ENCODE results near the gene GNAS-AS1.

Gene GNAS-AS1

DNA sequence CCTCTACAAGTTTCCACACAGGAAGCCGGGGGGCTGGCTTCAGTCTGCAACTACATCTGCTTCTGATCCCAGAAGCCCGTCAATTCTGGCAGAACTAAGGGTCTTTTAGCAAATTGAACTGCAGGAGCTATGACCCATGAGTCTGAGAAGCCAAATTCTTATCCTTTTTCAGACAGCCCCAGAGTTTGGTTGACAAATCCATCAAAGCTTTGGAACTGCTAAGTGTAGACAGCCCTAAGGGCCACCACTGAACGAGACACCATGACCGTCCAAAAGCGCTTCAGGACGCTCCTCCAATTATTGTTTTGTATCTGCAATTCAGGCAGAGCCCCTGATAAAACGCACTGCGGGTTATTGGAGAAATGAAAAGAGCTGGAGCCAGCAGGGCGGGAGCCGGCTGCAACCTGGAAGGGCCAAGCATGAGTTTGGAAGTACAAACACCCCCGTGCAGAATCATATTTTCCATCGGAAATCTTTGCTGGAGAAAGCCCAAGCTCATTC lies 67.1 kb downstream of the GNAS-AS1 start:
- DNase-seq (ENCODE audit: low read depth in 2 of 2): no peak

DNA sequence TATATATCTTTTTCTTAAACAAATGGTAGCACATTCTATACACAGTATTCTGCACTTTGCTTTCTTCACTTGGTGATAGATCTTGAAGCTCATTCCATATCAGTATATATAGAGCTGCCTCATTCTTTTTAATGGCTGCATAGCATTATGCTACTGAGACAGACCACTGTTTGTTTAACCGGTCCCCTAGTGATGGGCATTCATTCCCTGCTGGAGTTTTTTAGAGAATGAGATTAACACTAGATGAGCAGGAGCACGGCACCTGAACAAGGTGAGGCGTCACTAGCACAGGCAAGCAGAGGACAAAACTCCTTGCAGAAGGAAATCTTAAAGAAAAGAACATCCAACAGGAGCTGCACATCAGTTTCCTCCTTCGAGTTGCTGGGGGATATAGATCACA lies 69.6 kb downstream of the GNAS-AS1 start:
- no peak for DNase-seq (ENCODE audit: low read depth in 2 of 2)

DNA sequence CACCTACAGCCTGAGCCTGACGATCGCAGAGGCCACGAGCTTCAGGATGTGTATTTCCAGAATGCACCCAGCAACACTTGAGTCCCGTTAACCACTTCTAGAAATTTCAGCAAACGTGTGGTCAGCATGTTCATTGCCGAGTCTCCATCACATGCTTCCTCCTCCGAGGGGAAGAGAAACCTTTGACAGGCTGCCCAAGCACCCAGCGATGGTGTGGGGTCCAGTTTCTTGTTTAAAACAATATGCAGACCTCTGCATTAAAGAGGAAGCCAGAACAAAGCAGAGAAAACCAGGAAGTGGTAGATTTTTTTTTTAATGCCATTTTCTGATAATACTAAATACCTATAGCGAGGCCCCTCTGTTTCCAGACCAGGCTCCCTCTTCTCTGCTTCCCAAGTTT lies 71.9 kb downstream of the GNAS-AS1 start:
- DNase-seq (ENCODE audit: low read depth in 2 of 2): no peak

DNA sequence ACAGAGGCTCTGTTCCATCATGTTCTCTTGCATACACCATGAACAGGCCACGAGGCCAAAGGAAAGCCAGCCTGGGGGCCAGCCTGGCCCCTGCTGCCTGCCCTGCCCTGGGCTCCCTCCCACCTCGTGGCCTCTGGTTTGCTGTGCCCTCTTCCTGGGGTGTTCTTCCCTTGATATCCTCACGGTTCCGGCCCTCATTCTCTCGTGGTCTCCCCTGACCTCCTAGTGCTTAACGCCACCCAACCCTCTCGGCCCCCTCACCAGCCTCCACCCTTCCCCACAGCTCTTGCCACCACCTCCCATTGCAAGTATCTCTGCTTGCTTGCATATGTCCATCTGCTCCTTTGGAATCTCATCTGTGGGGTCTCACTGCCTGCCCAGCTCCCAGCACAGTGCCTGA lies 73.0 kb downstream of the GNAS-AS1 start:
- DNase-seq (ENCODE audit: low read depth in 2 of 2): no peak

DNA sequence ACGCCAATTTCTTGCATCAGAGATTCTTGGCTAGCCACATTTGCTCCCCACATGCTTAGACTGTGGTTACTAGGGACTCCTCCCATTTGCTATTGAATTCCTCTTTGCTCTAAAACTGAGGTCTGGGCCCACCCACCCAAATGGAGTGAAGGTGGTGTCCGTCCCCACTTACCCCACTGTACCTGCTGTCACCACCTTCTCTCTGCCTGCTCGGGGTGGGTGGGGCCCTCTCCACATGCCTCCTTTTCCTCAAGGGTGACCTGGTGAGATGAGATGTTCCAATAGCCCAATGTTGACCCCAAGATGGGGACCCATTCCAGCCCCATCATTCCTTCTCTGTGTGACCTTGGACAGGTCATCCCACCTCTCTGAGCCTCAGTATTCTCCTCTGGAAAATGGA lies 74.6 kb downstream of the GNAS-AS1 start:
- no peak for DNase-seq (ENCODE audit: low read depth in 2 of 2)

DNA sequence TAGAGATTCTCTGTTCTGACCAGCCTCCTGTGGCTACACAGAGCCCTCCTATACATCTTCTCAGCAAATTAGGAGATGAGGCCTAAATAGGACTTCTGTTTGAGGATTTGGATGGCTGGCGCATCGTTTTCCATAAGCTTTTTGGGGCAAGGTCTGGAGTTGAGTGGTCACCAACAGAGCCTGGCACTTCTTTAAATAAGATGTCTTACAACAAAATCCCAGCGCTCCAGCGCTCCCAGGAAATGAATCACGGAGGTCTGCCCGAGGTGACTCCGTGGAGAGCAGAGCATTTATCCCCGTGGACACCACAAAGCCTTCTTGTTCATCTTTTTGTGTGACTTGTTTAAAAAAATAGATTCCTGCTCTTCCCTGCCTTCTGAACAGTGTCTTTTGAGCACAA lies 75.3 kb downstream of the GNAS-AS1 start:
- no peak for DNase-seq (ENCODE audit: low read depth in 2 of 2)

DNA sequence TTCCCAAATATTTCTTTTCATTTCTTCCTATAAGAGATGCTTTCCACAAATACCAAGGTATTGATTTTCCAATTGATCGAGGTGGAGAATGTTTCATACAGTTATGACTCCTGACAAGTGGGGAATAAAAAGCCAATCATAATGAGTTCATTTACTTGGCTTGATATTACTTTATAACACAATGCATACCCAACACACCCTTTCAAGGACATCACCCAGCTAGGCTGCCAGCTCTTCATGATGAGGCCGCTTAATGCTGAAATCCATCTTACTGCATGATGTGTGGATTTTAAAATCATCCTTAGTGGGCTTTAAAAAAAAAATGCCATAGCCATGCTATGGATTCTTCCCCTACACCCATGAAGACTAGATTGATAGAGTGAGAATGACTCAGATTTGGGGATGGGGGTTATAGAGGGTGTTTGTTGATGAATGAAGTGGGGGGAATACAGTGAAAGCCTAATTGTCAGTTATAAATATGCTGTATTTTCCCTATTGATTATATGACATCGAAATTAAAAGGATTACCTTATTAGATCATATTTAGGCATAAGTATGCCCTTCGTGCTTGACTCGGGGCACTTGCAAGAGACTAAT lies 75.9 kb downstream of the GNAS-AS1 start:
- no peak for DNase-seq (ENCODE audit: low read depth in 2 of 2)

DNA sequence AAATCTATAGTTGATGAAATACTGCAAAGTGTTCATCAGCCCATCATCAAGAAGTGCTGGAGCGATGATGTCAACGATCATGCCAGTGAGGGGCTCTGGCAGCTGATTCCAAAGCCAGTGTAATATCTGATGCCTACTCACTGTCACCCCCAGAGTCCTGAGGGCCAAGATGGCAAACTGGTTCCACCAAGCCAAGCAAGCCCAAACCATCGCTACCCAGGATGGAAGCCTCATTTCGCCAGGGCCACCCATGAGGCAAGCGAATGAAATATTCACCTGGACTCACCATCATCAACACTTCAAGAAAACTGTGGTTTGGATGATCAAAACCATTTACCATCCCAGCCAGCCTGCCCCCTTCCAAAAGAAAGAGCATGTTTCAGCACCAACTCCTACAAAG lies 76.5 kb downstream of the GNAS-AS1 start:
- no peak for DNase-seq (ENCODE audit: low read depth in 2 of 2)

DNA sequence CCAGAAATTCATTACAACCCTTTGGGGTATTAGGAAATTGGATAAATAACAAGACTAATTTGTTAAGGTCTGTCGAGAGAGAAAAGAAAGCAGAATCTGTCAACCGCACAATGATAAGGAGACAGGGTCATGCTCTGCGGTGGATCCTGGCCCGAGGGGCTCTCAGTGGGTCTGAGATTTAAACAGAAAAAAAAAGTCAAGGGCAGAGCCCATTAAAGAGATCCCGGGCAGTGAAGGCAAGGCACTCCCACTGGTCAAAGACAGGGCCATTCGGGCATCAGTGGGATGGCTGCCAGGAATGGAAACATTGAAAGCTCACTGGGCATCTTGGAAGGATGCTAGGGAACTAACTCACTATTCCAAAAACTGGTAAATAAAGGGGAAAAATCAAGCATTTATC lies 77.9 kb downstream of the GNAS-AS1 start:
- no peak for DNase-seq (ENCODE audit: low read depth in 2 of 2)

All from stimulated activated CD8-positive, alpha-beta memory T cell treated with anti-CD3 and anti-CD28 coated beads, Interleukin-2, amount 100 ng/mL, for 48 hours (primary cell).